ENCODE results near the gene CCDC154.

Gene CCDC154

GRCh38 chr16:1416521-1416941 lies 27.8 kb downstream of the CCDC154 start:
- DNase-seq (ENCODE audit: low spot score) = no peak

GRCh38 chr16:1414532-1415260 lies 29.7 kb downstream of the CCDC154 start, which contains the start of gene UNKL:
UNKL (minus strand) TSS chr16:1414704; CDS start chr16:1414691, 13 bp downstream.
- peak; percentile 87 for DNase-seq (ENCODE audit: low spot score)

GRCh38 chr16:1413684-1414531 lies 30.4 kb downstream of the CCDC154 start:
- DNase-seq (ENCODE audit: low spot score) = peak; percentile 65

GRCh38 chr16:1412847-1413246 lies 31.5 kb downstream of the CCDC154 start:
- no peak for DNase-seq (ENCODE audit: low spot score)

GRCh38 chr16:1408171-1408837 lies 36.1 kb downstream of the CCDC154 start:
- DNase-seq (ENCODE audit: low spot score) = peak; percentile 96

- no peak for DNase-seq (ENCODE audit: low spot score)
Measured at GRCh38 chr16:1407753-1408152, 36.6 kb downstream of the CCDC154 start.

- no peak for DNase-seq (ENCODE audit: low spot score)
Measured at GRCh38 chr16:1403733-1404132, 40.6 kb downstream of the CCDC154 start.

- no peak for DNase-seq (ENCODE audit: low spot score)
Measured at GRCh38 chr16:1403036-1403435, 41.3 kb downstream of the CCDC154 start.

GRCh38 chr16:1401758-1402154 lies 42.6 kb downstream of the CCDC154 start:
- no peak for DNase-seq (ENCODE audit: low spot score)

- no peak for DNase-seq (ENCODE audit: low spot score)
Measured at GRCh38 chr16:1401061-1401757, 43.1 kb downstream of the CCDC154 start.

GRCh38 chr16:1398826-1399581 lies 45.4 kb downstream of the CCDC154 start:
- no peak for DNase-seq (ENCODE audit: low spot score)

- no peak for DNase-seq (ENCODE audit: low spot score)
Measured at GRCh38 chr16:1398351-1398750, 46.0 kb downstream of the CCDC154 start.

GRCh38 chr16:1397779-1398178 lies 46.6 kb downstream of the CCDC154 start:
- DNase-seq (ENCODE audit: low spot score) = no peak

- DNase-seq (ENCODE audit: low spot score) = peak; percentile 55
Measured at GRCh38 chr16:1395444-1396031, 48.8 kb downstream of the CCDC154 start.

- no peak for DNase-seq (ENCODE audit: low spot score)
Measured at GRCh38 chr16:1394367-1394951, 49.9 kb downstream of the CCDC154 start.

- DNase-seq (ENCODE audit: low spot score) = no peak
Measured at GRCh38 chr16:1393613-1394176, 50.7 kb downstream of the CCDC154 start.

GRCh38 chr16:1392826-1393225 lies 51.5 kb downstream of the CCDC154 start:
- DNase-seq (ENCODE audit: low spot score) = no peak

GRCh38 chr16:1390239-1390779 lies 54.0 kb downstream of the CCDC154 start:
- peak; percentile 61 for DNase-seq (ENCODE audit: low spot score)

GRCh38 chr16:1389762-1390161 lies 54.6 kb downstream of the CCDC154 start:
- DNase-seq (ENCODE audit: low spot score) = no peak

GRCh38 chr16:1387331-1387730 lies 57.0 kb downstream of the CCDC154 start:
- DNase-seq (ENCODE audit: low spot score) = peak; percentile 65

Data from left forelimb (tissue), 1 donor.